OCI-LY1 (cell line): Measurements from ENCODE around the gene PSTPIP1.

Experiments used
- EZH2 ChIP-seq: fragments of 200-600 bp; sonication (generic), shearing (Covaris generic); IDR thresholded peaks from 2 replicates; pipeline ENCODE4 v1.8.0; 2017; ENCODE audit warnings: borderline replicate concordance, mixed run types, mild to moderate bottlenecking, antibody characterized with exemption, low read length, moderate library complexity, mixed read lengths
- TF ChIP-seq, protein P1 (sequence below): fragments of 200-600 bp; sonication (generic), shearing (Covaris generic); IDR thresholded peaks from 2 replicates; pipeline ENCODE4 v1.5.1; 2017; ENCODE audit warnings: mild to moderate bottlenecking, antibody characterized with exemption, low read length, moderate library complexity, mixed read lengths

DNA sequence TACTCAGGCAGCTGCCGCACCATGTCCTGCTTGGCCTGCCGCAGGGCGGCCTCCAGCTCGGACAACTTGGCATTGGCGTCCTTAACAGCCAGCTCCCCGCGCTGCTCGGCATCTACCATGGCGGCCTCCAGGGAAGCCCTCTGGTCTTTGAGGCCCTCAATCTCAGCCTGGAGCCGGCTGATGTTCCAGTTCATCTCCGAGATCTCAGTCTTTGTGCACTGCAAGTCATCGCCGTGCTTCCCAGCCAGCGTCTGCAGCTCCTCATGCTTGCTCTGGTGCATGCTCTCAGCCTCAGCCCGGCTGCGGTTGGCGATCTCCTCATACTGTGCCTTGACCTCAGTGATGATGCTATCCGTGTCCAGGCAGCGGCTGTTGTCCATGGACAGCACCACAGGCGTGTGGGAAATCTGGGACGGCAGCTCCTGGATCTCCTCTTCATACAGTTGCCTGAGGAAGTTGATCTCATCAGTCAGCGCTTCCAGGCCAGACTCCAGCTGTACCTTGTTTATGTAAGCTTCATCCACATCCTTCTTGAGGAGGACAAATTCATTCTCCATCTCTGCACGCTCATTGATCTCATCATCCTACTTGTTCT, 15.5 kb upstream of the PSTPIP1 start:
- TF ChIP-seq, protein P1, sequence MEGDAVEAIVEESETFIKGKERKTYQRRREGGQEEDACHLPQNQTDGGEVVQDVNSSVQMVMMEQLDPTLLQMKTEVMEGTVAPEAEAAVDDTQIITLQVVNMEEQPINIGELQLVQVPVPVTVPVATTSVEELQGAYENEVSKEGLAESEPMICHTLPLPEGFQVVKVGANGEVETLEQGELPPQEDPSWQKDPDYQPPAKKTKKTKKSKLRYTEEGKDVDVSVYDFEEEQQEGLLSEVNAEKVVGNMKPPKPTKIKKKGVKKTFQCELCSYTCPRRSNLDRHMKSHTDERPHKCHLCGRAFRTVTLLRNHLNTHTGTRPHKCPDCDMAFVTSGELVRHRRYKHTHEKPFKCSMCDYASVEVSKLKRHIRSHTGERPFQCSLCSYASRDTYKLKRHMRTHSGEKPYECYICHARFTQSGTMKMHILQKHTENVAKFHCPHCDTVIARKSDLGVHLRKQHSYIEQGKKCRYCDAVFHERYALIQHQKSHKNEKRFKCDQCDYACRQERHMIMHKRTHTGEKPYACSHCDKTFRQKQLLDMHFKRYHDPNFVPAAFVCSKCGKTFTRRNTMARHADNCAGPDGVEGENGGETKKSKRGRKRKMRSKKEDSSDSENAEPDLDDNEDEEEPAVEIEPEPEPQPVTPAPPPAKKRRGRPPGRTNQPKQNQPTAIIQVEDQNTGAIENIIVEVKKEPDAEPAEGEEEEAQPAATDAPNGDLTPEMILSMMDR: no peak
- TF ChIP-seq EZH2: no peak
